Karpas-422 (cell line): ENCODE results near the gene RGS10. TPM values are rescaled to one million over a fixed set of nuclear protein-coding genes. Genes with fewer than 3 reads are reported as not detected.
A peak's percentile ranks its signal among the peaks of the same experiment; 100 is the strongest.

ENCODE experiments used
- DNase-seq: peaks from one replicate; pipeline ENCODE4 v3.0.0-alpha.2; 2015
- H2AFZ ChIP-seq: fragments of 200-600 bp; sonication (generic); 2 replicates; pipeline ENCODE4 v1.6.1; 2014; ENCODE audit warnings: antibody characterized with exemption, low read length, mixed read lengths
- H3K27ac ChIP-seq: fragments of 200-600 bp; sonication (generic); 2 replicates; pipeline ENCODE4 v1.5.1; 2014; ENCODE audit warnings: mild to moderate bottlenecking, low read length, moderate library complexity
- H3K27me3 ChIP-seq: fragments of 200-600 bp; sonication (generic); 2 replicates; pipeline ENCODE4 v1.6.1; 2014; ENCODE audit warnings: low read length, mixed read lengths
- H3K36me3 ChIP-seq: fragments of 200-600 bp; sonication (generic); 2 replicates; pipeline ENCODE4 v1.6.1; 2014; ENCODE audit warnings: low read length, mixed read lengths; ENCODE audit not compliant: insufficient read depth
- H3K4me1 ChIP-seq: fragments of 200-600 bp; sonication (generic); 2 replicates; pipeline ENCODE4 v1.6.1; 2014; ENCODE audit warnings: mild to moderate bottlenecking, low read length, mixed read lengths
- H3K4me2 ChIP-seq: fragments of 200-600 bp; sonication (generic); 2 replicates; pipeline ENCODE4 v1.6.1; 2014; ENCODE audit warnings: low read length, low read depth, mild to moderate bottlenecking; ENCODE audit not compliant: poor library complexity, severe bottlenecking
- H3K4me3 ChIP-seq: fragments of 200-600 bp; sonication (generic); 2 replicates; pipeline ENCODE4 v1.5.1; 2014; ENCODE audit warnings: mild to moderate bottlenecking, antibody characterized with exemption, low read length, mixed read lengths
- H3K79me2 ChIP-seq: fragments of 200-600 bp; sonication (generic); 2 replicates; pipeline ENCODE4 v1.6.1; 2014; ENCODE audit warnings: mild to moderate bottlenecking, low read length, mixed read lengths
- H3K9ac ChIP-seq: fragments of 200-600 bp; sonication (generic); 2 replicates; pipeline ENCODE4 v1.6.0; 2014; ENCODE audit warnings: low read length
- H3K9me2 ChIP-seq: fragments of 200-600 bp; sonication (generic), shearing (Covaris generic); replicated peaks from 2 replicates; pipeline ENCODE4 v1.6.0; 2014; ENCODE audit warnings: mild to moderate bottlenecking, low read length, moderate library complexity; ENCODE audit not compliant: insufficient read depth
- H3K9me3 ChIP-seq: fragments of 300-700, 200-600 bp; sonication (generic); 2 replicates; pipeline ENCODE4 v1.6.1; 2014; ENCODE audit warnings: low read length, mixed read lengths
- H4K20me1 ChIP-seq: fragments of 200-600 bp; sonication (generic); 2 replicates; pipeline ENCODE4 v1.6.1; 2014; ENCODE audit warnings: mild to moderate bottlenecking, antibody characterized with exemption, low read length, low read depth; ENCODE audit not compliant: insufficient read depth
- total RNA-seq: library from RNA; depleted of rRNA; stranded (reverse); fragments of >200 nt; shearing (Covaris generic); gene quantifications from 2 replicates; pipeline ENCODE4 v1.2.3, GENCODE V29; 2014; ENCODE audit warnings: low replicate concordance

RGS10 gene
- total RNA-seq, 1 experiment from 2014 or later = 78.0 TPM

DNA sequence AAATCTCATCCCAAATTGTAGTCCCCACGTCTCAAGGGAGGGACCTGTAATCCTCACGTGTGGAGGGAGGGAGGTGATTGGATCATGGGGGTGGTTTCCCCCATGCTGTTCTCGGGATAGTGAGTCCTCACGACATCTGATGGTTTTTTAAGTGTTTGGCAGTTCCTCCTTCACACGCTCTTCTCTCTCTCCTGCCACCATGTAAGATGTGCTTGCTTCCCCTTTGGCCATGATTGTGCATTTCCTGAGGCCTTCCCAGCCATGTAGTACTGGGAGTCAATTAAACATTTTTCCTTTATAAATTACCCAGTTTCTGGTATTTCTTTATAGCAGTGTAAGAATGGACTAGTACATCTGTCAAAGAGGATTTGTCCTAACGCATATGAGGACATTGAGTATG, 59.5 kb downstream of the RGS10 start:
- no peak for DNase-seq
- H3K9ac ChIP-seq = no peak overlapping the region
- no peaks in the 10 kb centered on the region for H3K79me2 ChIP-seq
- no peaks in the 10 kb centered on the region for H3K9me2 ChIP-seq
- H3K36me3 ChIP-seq = no peaks in the 10 kb centered on the region
- H3K27ac ChIP-seq = no peak overlapping the region
- H3K4me2 ChIP-seq = no peak overlapping the region
- H3K9me3 ChIP-seq = no peaks in the 10 kb centered on the region
- H3K4me3 ChIP-seq = no peak overlapping the region
- H3K27me3 ChIP-seq = no peaks in the 10 kb centered on the region
- no peak overlapping the region for H2AFZ ChIP-seq
- H3K4me1 ChIP-seq = peaks cover 19% of the 10 kb centered on the region
- no peaks in the 10 kb centered on the region for H4K20me1 ChIP-seq

DNA sequence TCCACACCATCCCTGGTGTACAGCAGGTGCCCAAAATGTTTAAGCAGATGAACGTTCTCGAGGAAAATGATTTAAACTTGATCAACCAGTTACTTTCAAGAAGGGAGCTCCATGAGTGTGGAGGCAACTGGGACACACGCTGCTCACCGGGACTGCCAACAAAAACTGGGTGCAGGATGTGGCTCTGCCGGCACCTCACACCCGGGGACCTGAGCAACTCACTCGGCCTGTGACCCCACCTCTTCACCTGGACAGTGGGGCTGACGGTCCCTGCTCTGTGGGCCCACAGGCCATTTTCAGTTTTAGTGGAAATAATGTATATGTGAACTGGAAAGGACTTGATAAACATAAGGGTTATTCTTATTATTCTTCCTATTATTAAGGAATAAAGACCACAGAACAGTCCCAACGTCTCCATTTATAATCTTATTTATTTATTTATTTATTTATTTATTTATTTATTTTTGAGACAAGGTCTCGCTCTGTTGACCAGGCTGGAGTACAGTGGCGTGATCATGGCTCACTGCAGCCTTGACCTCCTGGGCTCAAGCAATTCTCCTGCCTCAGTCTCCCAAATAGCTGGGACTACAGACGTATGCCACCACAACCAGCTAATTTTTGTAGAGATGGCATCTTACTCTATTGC, 60.6 kb downstream of the RGS10 start:
- Histone ChIP-seq H3K9ac (no peak overlapping the region), H3K36me3 (no peaks in the 10 kb centered on the region), H3K4me1 (peaks cover 30% of the 10 kb centered on the region), H3K27ac (no peak overlapping the region), H4K20me1 (no peaks in the 10 kb centered on the region), H3K9me2 (no peaks in the 10 kb centered on the region), H3K4me3 (no peak overlapping the region), H3K27me3 (no peaks in the 10 kb centered on the region), H2AFZ (no peak overlapping the region), H3K79me2 (no peaks in the 10 kb centered on the region), H3K4me2 (no peak overlapping the region), H3K9me3 (no peaks in the 10 kb centered on the region)
- DNase-seq = no peak

DNA sequence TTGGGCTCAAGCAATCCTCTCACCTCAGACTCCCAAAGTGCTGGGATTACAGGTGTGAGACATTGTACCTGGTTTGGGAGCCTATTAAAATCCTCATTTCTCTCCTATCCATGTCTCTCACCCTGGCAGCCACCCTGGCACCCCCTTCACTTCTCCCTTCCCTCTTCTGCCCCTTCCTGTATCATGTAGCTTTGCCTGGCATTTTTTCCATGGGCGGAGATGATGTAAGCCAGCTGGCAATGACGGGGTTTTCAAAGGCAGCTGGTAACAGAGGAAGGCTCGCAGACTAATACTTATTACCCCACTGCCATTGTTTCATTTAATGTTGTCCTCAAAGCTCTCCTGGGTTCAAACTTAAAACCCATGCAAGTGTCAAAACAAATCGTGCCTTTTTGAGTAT, 61.9 kb downstream of the RGS10 start:
- H2AFZ ChIP-seq = no peak overlapping the region
- no peaks in the 10 kb centered on the region for H3K9me2 ChIP-seq
- peaks cover 42% of the 10 kb centered on the region for H3K4me1 ChIP-seq
- H3K27ac ChIP-seq = no peak overlapping the region
- no peak overlapping the region for H3K9ac ChIP-seq
- no peaks in the 10 kb centered on the region for H4K20me1 ChIP-seq
- H3K79me2 ChIP-seq = no peaks in the 10 kb centered on the region
- H3K4me3 ChIP-seq = no peak overlapping the region
- no peaks in the 10 kb centered on the region for H3K27me3 ChIP-seq
- no peaks in the 10 kb centered on the region for H3K36me3 ChIP-seq
- DNase-seq = no peak
- no peaks in the 10 kb centered on the region for H3K9me3 ChIP-seq
- no peak overlapping the region for H3K4me2 ChIP-seq

DNA sequence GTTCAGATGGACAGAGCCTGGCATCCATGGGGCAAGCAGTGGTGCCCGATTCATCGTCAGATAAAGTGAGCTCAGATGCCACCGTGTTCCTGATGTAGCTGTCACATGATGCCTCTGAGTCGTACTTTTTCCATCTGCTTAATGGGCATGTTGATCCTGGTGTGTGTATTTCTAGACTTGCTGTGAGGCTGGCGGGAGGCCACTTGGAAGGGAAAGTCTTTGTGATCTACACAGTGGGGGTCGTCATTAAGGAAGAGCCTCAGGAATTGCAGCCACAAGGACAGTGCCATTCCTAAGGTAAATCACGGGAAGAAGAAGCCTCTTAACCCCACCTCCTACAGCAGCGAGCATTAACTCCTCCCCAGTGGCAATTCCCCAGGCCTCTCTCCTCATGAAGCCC, 63.0 kb downstream of the RGS10 start:
- H3K79me2 ChIP-seq = no peaks in the 10 kb centered on the region
- H3K4me1 ChIP-seq = peaks cover 48% of the 10 kb centered on the region
- H3K36me3 ChIP-seq = no peaks in the 10 kb centered on the region
- peak overlapping the region; percentile 99 for H3K27ac ChIP-seq
- H3K4me2 ChIP-seq = peak overlapping the region; percentile 99
- H3K27me3 ChIP-seq = no peaks in the 10 kb centered on the region
- H3K9ac ChIP-seq = peak overlapping the region; percentile 77
- H2AFZ ChIP-seq = peak overlapping the region; percentile 53
- H3K9me2 ChIP-seq = no peaks in the 10 kb centered on the region
- no peak for DNase-seq
- H4K20me1 ChIP-seq = no peaks in the 10 kb centered on the region
- peak overlapping the region; percentile 72 for H3K4me3 ChIP-seq
- no peaks in the 10 kb centered on the region for H3K9me3 ChIP-seq

DNA sequence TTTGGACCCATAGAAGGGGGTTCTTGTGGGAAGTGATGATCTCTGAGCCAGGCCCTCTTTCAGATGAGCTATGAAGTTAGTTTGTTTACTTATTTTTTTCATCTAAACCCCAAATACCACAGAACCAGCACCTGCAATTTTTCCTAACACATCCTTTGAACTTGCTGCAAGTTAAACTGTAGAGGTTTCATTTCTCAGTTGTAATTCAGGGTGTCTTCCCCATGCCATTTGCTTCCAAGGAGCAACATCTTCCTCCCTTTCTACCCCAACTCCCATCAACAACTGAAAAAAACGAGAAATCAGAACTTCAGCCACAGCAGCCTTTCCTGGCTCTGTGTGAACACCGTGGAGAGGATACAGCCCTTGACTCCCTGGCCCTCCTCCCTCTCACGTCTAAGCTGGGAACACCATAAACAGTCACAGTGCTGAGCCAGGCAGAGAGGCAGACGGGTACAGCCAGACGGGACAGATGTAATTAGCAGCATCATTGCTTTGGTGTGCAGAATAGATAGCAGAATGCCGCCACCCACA, 63.6 kb downstream of the RGS10 start:
- Histone ChIP-seq H3K36me3 (no peaks in the 10 kb centered on the region), H3K9me3 (no peaks in the 10 kb centered on the region), H3K79me2 (no peaks in the 10 kb centered on the region), H3K9ac (peak overlapping the region; percentile 77), H4K20me1 (no peaks in the 10 kb centered on the region), H3K4me1 (peaks cover 48% of the 10 kb centered on the region), H3K27me3 (no peaks in the 10 kb centered on the region), H3K27ac (peak overlapping the region; percentile 99), H3K9me2 (no peaks in the 10 kb centered on the region), H3K4me3 (peak overlapping the region; percentile 72), H3K4me2 (peak overlapping the region; percentile 99), H2AFZ (peak overlapping the region; percentile 53; the same call in 1 of the 2 replicates)
- peak; percentile 72 for DNase-seq

DNA sequence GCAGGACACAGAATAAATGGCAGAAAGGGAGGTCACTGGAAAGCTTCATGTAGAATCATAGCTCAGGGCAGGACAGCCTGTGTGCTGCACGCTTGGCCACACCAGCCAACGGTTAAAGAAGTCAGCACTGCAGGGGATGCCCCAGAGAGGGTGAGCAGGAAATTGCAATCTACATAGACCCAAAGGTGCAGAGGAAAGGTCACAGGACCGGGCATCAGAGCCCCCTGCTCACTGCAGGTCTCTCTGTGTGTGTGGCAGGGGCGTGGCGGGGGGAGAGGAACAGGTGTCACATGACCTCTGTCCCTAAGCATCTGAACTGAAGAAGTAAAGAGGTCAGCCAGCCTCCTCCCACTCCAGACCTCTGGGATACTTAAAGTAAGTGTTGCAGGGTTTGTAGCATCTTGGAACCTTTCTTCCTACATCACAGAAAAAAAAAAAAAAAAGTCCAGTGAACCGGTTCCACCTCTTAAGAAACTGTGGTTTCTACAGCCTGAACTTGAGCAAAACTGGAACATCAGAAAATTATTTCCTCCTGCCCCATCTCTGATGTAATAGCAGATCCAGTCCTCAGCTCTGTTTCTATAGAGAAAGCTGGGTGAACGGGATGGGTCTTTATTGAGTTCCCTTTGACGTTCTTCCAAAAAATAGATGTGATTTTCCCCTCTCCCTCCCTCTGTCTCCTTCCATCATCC, 64.3 kb downstream of the RGS10 start:
- peak; percentile 95 for DNase-seq
- Histone ChIP-seq H3K4me1 (peaks cover 53% of the 10 kb centered on the region), H3K79me2 (no peaks in the 10 kb centered on the region), H4K20me1 (no peaks in the 10 kb centered on the region), H3K27ac (peak overlapping the region; percentile 99), H2AFZ (no peak overlapping the region), H3K9ac (peak overlapping the region; percentile 77), H3K36me3 (no peaks in the 10 kb centered on the region), H3K4me3 (peak overlapping the region; percentile 72), H3K4me2 (peak overlapping the region; percentile 99), H3K27me3 (no peaks in the 10 kb centered on the region), H3K9me3 (no peaks in the 10 kb centered on the region), H3K9me2 (no peaks in the 10 kb centered on the region)

DNA sequence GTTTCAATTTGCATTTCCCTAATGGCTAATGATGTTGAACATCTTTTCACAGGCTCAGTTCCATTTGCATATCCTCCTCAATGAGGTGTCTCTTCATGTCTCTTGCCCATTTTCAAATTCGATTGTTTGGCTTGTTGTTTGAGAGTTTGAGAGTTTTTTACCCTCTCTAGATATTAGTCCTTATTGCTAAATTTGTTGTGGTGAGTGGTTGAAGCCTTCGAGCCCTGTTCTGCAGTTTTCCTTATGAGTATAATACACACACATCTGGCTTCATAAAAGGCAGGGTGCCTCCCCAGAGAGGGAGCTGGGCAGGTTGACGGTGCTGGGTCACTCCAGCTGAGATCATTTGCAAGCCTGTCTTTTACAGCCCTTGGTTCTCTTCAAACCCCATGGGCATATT, 65.1 kb downstream of the RGS10 start:
- Histone ChIP-seq H2AFZ (no peak overlapping the region), H3K9me2 (no peaks in the 10 kb centered on the region), H3K27me3 (no peaks in the 10 kb centered on the region), H4K20me1 (no peaks in the 10 kb centered on the region), H3K36me3 (no peaks in the 10 kb centered on the region), H3K4me1 (peaks cover 61% of the 10 kb centered on the region), H3K27ac (peak overlapping the region; percentile 99), H3K4me3 (peak overlapping the region; percentile 72), H3K9ac (peak overlapping the region; percentile 77), H3K79me2 (no peaks in the 10 kb centered on the region), H3K4me2 (peak overlapping the region; percentile 99), H3K9me3 (no peaks in the 10 kb centered on the region)
- peak; percentile 88 for DNase-seq

DNA sequence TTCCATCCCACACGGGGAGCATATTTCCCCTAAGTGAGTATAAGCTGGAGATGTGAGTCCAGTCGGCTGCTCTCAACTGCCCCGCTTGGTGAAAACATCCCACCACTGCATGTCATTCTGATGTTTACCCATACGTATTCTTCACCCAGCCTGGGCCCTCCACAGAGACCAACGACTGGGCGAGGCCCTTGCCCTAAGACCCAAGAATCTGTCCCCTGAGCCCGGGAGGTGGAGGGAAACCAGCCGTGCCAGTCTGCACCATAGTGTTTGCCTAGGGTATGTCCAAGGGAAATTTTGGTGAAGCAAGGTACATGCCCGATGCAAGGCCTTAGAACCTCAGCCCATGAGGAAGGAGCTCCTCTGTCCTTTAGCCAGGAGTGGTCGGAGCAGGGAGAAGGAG, 67.9 kb downstream of the RGS10 start:
- no peak for DNase-seq
- Histone ChIP-seq H3K27ac (no peak overlapping the region), H2AFZ (no peak overlapping the region), H3K9me2 (no peaks in the 10 kb centered on the region), H3K4me3 (no peak overlapping the region), H3K4me2 (no peak overlapping the region), H3K79me2 (no peaks in the 10 kb centered on the region), H3K36me3 (no peaks in the 10 kb centered on the region), H3K9me3 (no peaks in the 10 kb centered on the region), H4K20me1 (no peaks in the 10 kb centered on the region), H3K27me3 (no peaks in the 10 kb centered on the region), H3K9ac (no peak overlapping the region), H3K4me1 (peaks cover 61% of the 10 kb centered on the region)
